GM19193 (cell line): Measurements from ENCODE around the gene KRT20.

ENCODE experiments used
- POLR2A ChIP-seq: IDR thresholded peaks from 4 replicates; pipeline ENCODE4 v1.6.1; 2011; ENCODE audit not compliant: insufficient read depth, insufficient read length; ENCODE audit errors: extremely low read depth

KRT20 gene

DNA sequence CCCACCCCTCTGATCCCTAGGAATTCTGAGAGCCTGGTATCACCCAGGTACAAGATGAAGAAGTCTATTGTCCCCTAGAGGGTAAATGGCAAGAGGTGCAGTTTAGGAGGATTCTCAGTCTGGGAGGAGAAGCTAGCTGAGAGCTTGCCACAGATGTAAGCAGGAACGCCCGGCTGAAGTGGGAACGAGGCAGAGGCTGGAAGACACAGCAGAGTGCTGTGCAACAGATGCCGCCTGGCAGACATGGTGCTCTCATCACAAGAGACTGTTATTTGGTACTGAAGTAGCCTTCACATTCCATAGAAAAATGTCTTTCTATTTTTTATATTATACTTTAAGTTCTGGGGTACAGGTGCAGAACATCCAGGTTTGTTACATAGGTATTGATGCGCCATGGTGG lies 20.3 kb upstream of the KRT20 start:
- no peak for TF ChIP-seq POLR2A

DNA sequence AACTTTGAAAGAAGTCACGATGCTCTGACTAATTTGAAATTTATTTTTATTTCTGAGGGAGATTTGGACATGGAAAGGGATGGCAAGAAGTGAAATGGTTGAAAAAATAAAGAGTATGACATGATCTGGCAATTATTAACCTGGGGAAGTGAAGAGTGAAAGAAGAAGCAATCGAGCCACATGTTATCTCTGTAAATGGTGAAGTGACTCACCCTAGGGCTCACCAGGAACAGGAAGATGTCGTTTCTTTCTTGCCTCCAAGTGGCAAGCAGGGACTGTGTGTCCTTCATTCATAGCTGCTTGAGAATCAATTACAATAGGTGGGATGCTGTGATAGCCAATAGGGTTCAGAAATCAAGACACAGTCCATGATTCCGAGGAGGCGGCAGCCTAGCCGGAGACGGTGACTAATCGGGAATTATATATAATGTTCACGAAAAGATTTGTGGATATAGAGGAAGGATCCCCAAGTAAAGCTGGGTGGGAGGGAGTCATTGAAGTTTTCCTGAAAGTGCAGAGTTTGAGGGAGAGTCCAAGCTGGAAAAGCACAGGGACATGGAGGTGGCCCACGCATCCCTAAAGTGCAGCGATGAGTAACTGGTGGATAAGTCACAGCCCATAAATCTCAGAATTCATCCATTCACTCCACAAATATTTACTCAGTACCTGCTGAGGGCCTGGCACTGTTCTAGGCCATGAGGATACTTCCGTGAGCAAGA lies 18.2 kb upstream of the KRT20 start:
- TF ChIP-seq POLR2A = no peak

DNA sequence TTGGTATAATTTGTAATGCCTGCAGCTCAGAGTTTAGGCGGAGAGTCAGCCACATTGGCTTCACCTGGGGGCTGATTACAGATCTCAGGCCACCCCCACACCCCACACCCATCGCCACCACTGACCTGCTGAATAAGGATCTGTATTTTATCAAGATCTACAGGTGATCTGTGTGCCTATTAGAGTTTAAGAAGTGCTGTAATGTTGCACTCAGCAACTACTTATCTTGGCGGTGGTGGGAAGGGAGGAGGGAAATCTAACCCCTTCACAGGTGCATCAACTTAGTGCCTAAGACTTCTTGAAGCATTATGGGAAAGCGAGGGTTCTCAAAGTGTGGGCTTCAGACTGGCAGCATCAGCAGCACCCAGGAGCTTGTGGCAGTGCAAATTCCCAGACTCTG lies 17.5 kb upstream of the KRT20 start:
- no peak for TF ChIP-seq POLR2A

DNA sequence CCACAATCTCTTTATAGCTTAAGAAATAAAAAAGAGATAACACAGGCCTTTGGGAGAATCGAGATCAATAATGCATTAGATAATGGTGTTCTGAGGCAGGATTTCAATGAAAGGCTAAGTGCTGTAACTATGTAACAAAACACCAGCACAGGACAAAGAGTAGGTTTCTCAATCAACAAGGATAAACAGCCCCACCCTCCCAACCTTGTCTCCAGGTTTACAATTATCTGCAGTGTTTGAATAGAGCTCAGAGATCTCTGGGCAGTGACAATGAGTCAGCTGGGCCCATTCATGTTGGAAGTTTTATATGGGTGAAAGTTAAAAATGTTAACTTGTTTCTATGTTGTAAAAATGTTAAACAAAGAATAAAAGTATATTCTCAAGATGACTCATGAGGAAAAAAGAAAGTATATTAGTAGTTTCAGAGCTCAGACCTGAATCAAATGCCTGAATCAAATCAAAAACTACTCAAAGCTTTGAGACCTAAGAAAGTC lies 17.0 kb upstream of the KRT20 start:
- TF ChIP-seq POLR2A = no peak

DNA sequence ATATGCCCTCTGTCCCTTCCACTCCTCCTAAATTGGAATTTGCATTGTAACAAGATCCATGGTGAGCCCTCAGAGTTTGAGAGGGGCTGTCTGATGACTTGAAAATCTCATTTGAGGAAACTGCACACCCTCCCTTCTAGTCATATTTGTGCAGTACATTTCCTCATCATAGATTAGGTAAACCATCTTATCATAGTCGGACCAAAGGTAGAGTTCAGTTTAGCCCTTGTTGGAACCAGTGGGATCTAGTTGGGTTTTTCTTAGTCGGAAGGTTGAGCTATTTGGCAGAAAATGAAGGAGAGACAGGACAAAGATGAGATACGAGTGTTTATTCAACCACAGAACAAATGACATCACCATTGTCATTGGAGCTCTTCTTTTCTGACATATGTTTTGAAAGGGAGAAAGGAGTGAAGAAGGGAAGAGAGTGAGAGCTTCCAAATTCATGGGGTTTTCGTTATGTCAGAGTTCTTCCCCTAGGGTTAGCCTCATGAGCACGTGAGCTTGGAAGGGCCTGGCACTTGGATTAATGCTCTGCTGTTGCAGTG lies 15.8 kb upstream of the KRT20 start:
- no peak for TF ChIP-seq POLR2A

DNA sequence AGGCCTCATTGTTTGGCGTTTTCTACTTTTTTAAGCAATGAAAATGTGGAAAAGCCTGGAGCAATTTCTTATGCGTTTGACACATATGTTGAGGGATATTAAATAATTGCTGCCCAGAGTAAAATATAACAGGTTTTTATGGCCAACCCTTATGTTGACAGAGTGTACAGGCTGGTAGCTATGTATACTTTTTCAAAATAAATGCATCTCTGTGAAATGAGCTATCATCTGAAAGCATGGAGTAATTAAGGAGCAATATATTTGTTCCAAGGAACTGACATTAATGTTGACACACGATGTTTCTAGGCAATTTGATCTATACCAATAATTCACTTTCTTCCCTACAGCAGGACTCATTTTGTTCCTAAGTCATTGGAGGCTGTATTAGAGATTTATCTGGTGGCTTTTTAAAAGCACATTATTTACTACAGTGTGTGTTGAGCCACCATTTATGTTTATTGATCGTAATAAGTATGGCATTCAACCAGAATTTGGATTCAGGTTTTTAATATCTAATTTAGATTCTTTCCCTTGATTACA lies 11.9 kb upstream of the KRT20 start:
- TF ChIP-seq POLR2A = no peak

DNA sequence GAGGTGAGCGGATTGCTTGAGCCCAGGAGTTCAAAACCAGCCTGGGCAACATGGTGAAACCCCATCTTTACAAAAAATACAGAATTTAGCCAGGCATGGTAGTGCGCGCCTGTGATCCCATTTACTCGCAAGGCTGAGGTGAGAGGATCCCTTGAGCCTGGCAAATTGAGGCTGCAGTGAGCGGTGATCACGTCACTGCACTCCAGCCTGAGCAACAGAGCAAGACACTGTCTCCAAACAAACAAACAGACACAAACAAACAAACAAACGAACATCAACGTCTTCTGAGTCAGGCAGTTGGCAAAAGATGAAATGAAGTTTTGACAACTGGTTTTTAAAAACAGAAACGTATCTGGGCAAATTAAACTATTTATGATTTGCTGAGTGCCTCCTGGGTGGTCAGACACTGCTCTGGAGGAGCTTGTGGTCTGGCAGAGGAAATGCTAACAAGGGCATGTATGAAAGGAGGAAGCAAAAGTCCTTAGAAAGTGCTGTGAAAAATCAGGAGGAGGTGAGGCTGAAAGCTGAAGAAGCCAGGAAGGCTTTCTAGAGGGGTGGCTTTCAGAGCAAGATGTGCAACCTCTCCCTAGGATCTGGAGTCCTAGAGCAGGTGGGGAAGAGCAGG lies 10.2 kb upstream of the KRT20 start:
- TF ChIP-seq POLR2A = no peak

DNA sequence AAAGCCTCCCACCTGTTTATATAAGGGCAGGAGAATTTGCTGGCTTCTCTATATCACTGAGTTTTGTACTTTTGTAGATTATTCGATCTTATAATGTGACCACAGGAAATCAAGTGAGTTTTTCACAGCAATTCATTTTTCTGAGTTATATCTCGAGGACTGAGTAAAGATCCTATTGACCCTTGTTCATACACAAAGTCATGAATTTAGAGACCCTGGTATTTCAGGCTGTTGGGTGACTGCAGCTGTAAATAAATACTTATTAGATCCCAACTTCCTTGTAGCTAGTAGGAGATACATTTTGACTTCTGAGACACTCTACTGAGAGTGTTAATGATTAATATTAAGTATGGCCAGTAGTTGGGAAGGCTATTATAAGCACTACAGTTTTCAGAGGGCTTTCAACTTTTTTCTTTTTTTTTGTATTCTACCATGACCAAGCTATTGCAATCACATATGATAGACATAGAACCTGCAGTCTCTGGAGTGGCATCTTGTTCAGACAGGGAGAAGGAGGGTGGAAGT lies 3.2 kb upstream of the KRT20 start:
- no peak for TF ChIP-seq POLR2A

DNA sequence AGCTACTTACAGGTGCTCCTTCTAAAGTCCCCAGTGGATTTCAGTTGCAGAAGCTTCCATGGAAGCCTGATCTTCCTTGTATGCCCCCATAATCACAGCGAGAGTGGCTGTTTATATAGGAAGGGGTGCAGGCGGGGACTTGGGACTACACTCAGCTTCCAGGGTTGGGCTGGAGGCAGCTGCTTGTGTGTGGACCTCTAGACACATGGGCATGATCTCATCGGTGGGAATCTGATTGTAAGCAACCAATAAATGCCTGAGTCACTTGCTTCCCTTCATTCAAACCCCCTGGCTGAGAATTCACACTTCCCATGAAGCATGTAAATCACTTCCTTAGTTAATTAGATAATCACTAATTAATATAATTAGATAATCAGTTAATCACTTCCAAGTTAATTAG lies 1.0 kb upstream of the KRT20 start:
- no peak for TF ChIP-seq POLR2A

DNA sequence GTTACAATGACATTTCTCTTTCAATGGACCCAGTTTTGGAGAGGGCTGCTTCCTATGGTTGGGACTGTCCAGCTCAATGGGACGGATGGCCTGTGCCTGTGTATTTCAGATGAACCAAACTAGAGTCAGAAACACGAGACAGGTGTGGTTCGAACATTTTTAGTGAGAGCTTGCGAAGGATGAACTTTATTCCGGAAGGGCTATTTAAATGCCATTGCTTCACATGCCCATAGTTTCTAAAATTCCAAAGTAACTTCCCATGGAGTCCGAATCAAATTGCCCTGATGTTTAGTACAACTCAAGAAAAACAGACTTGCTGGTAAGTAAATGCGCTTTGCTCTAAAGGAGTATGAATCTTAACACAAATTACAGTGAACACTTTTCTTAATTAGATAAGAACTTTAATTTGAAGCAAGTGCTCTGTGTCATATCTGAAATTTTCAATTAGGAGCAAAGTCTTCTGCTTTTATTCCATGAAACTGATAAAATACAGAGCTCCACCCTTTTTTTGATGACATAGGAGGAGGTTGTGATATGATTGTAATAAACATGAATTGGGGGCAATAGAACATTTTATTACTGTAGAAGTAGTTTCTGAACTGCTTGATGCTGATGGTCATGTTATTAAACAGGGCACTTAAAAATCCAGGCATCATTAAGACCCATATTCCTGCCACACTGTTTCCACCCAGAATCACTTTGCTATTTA lies 1.3 kb downstream of the KRT20 start:
- TF ChIP-seq POLR2A = no peak

DNA sequence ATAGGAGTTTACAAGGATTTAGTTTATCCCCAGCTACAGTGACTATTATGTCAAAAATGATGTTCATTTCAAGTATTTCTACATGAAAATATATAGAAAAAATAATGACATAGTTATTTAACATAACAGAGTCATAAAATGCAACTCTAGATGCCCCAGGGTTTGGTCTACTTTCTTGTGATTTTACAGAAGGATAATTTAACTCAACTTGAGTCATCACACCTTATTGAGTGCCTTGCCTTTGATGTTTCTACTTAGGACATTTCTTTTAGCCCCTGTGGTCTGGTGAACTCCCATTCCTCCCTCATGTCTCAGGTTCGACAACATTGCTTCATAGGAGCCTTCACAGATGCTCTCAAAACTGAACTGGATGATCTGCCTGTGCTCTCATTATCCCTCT lies 2.0 kb downstream of the KRT20 start:
- TF ChIP-seq POLR2A = no peak

DNA sequence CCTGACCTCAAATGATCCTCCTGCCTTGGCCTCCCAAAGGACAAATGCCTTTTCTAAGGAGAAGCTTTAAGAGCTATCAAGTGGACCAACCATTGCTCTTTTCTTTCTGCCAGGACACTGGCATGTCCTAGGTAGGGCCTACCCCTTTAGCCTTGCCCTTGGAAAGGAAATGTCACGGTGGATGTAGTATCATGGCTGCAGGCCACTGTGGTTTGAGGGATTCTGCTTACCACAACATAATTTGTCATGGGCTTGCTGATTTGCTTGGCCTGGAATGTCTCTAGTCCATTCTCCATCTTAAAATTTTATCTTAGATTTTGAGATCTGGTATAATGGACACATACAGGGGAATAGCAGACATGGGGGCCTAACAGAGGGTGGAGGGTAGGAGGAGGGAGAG lies 6.0 kb downstream of the KRT20 start:
- no peak for TF ChIP-seq POLR2A

DNA sequence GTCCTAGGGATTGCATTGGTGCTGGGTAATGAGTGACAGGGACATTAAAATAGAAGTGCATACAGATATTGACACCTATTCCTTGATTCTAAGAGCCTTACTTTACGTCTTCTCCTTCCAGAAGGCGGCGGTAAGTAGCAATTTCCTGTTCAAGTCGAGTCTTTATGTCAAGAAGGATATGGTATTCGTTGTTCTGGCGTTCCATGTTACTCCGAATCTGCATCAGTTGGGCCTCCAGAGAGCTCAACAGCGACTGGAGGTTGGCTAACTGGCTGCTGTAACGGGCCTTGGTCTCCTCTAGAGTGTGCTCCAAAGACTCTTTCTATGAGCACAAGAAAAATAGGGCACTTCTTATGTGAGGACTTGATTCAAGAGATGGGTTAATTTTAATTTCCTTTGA lies 7.0 kb downstream of the KRT20 start:
- no peak for TF ChIP-seq POLR2A

DNA sequence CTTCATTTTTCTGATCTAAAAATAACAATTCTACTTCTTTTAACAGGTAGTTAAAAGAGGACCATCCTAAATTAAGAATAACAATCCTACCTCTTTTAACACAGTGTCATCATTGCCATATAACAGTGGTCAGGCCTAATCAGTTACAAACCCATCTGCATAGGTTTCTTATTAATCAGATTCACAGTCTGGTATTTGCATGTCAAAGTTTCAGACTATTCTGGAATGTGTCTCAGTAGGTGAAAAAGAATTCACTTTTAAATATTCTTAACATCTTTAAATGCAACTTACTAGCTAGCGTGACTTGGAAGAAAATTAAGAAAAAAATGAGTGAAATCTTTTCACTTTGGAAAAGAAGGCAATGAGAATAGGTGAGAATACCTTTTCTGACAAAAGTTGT lies 11.2 kb downstream of the KRT20 start:
- no peak for TF ChIP-seq POLR2A

DNA sequence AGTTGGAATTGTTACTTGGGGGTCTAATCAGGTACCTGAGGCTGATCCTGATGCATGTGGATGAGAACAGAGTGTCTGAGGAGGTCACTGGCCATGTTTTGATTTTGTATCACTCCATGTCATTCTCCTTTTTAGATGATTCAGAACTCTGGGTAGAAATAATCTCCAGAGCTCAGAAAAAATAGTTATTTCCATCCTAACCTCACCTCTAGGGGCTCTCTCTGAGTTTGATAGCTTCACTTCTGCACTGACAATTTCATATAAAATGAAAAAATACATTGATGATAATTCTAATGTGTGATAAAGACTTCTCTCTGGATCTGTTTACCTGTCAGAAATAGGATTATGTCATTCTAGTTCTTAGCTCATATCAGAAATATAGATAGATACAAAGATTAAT lies 11.8 kb downstream of the KRT20 start:
- TF ChIP-seq POLR2A = no peak
